HEK293 (cell line): ENCODE results near the gene MMP11.

Source experiments
- CTCF ChIA-PET: fragments of 350-600 bp; formaldehyde crosslinking; extraction: SDS; loops from one replicate; lab custom pipeline; 2021; ENCODE audit warnings: antibody characterized with exemption; lab: Yijun Ruan, JAX
- POLR2A ChIA-PET: fragments of 300-600 bp; formaldehyde crosslinking; extraction: SDS; loops from one replicate; lab custom pipeline; 2020; ENCODE audit warnings: antibody characterized with exemption, inconsistent platforms; lab: Yijun Ruan, JAX
- H3K27ac ChIP-seq: fragments of 200-500 bp; sonication (Bioruptor generic); 2 replicates; pipeline ENCODE4 v1.5.1; 2014; ENCODE audit warnings: low read depth, low read length, control low read depth, inconsistent platforms; ENCODE audit errors: extremely low read depth
- H3K36me3 ChIP-seq, 2 experiments: fragments of 200-500 bp in 1 of 2; sonication (Bioruptor generic) in 1 of 2; 1 replicate in 1 of 2; 2 replicates in 1 of 2; pipeline ENCODE4 v1.5.1; 2014 to 2017; ENCODE audit warnings: inconsistent platforms in 2 of 2, low read length in 2 of 2; ENCODE audit not compliant: control insufficient read depth in 2 of 2, insufficient read depth in 1 of 2
- H3K4me1 ChIP-seq: fragments of 200-500 bp; sonication (Bioruptor generic); 2 replicates; pipeline ENCODE4 v1.5.1; 2014; ENCODE audit warnings: mild to moderate bottlenecking, low read length, inconsistent platforms; ENCODE audit not compliant: control insufficient read depth, insufficient read depth
- H3K4me3 ChIP-seq: 2 replicates; pipeline ENCODE4 v1.5.1; 2011; ENCODE audit warnings: low read depth, mild to moderate bottlenecking, control low read depth, low read length, moderate library complexity
- H3K9me3 ChIP-seq: fragments of 200-500 bp; sonication (Bioruptor generic); 2 replicates; pipeline ENCODE4 v1.5.1; 2014; ENCODE audit warnings: low read depth, low read length, inconsistent platforms; ENCODE audit not compliant: control insufficient read depth, insufficient read depth
- FEZF1 ChIP-seq: fragments of 450-650 bp; formaldehyde crosslinking; IDR thresholded peaks from 2 replicates; pipeline ENCODE4 v1.5.1; 2016; ENCODE audit warnings: missing biosample characterization, missing genetic modification characterization
- GLIS1 ChIP-seq: fragments of 450-650 bp; formaldehyde crosslinking; IDR thresholded peaks from 2 replicates; pipeline ENCODE4 v1.5.1; 2016; ENCODE audit warnings: missing biosample characterization, missing genetic modification characterization
- KLF1 ChIP-seq: fragments of 450-650 bp; formaldehyde crosslinking; IDR thresholded peaks from 2 replicates; pipeline ENCODE4 v1.5.1; 2016; ENCODE audit warnings: missing biosample characterization, missing genetic modification characterization
- SCRT2 ChIP-seq: fragments of 450-650 bp; formaldehyde crosslinking; IDR thresholded peaks from 2 replicates; pipeline ENCODE4 v1.5.1; 2016; ENCODE audit warnings: missing biosample characterization, missing genetic modification characterization
- SP2 ChIP-seq: fragments of 450-650 bp; formaldehyde crosslinking; IDR thresholded peaks from 2 replicates; pipeline ENCODE4 v1.5.1; 2016; ENCODE audit warnings: missing biosample characterization, missing genetic modification characterization
- SP7 ChIP-seq: fragments of 450-650 bp; formaldehyde crosslinking; IDR thresholded peaks from 2 replicates; pipeline ENCODE4 v1.5.1; 2016; ENCODE audit warnings: missing biosample characterization, missing genetic modification characterization
- ZBTB17 ChIP-seq: fragments of 450-650 bp; formaldehyde crosslinking; IDR thresholded peaks from 2 replicates; pipeline ENCODE4 v1.5.1; 2016; ENCODE audit warnings: missing biosample characterization, missing genetic modification characterization
- ZBTB20 ChIP-seq: fragments of 450-650 bp; formaldehyde crosslinking; IDR thresholded peaks from 2 replicates; pipeline ENCODE4 v1.5.1; 2016; ENCODE audit warnings: missing biosample characterization, missing genetic modification characterization
- ZBTB48 ChIP-seq: fragments of 450-650 bp; formaldehyde crosslinking; IDR thresholded peaks from 2 replicates; pipeline ENCODE4 v1.5.1; 2016; ENCODE audit warnings: missing biosample characterization, missing genetic modification characterization
- ZFHX2 ChIP-seq: fragments of 450-650 bp; formaldehyde crosslinking; conservative IDR thresholded peaks from 2 replicates; pipeline ENCODE4 v1.5.1; 2016; ENCODE audit warnings: missing biosample characterization, missing genetic modification characterization
- ZFP69B ChIP-seq: fragments of 450-650 bp; formaldehyde crosslinking; IDR thresholded peaks from 2 replicates; pipeline ENCODE4 v1.5.1; 2016; ENCODE audit warnings: missing biosample characterization, missing genetic modification characterization
- ZNF2 ChIP-seq: fragments of 450-650 bp; formaldehyde crosslinking; IDR thresholded peaks from 2 replicates; pipeline ENCODE4 v1.5.1; 2016; ENCODE audit warnings: missing biosample characterization, missing genetic modification characterization
- ZNF214 ChIP-seq: fragments of 450-650 bp; formaldehyde crosslinking; IDR thresholded peaks from 2 replicates; pipeline ENCODE4 v1.5.1; 2017; ENCODE audit warnings: missing biosample characterization, mild to moderate bottlenecking, missing genetic modification characterization, borderline replicate concordance
- ZNF292 ChIP-seq: fragments of 450-650 bp; formaldehyde crosslinking; IDR thresholded peaks from 2 replicates; pipeline ENCODE4 v1.5.1; 2016; ENCODE audit warnings: low read depth, missing biosample characterization, missing genetic modification characterization, borderline replicate concordance
- ZNF335 ChIP-seq: fragments of 450-650 bp; formaldehyde crosslinking; conservative IDR thresholded peaks from 2 replicates; pipeline ENCODE4 v1.5.1; 2016; ENCODE audit warnings: missing biosample characterization, missing genetic modification characterization
- ZNF585B ChIP-seq: fragments of 450-650 bp; formaldehyde crosslinking; IDR thresholded peaks from 2 replicates; pipeline ENCODE4 v1.5.1; 2016; ENCODE audit warnings: missing biosample characterization, missing genetic modification characterization
- TF ChIP-seq, protein P1 (sequence below): fragments of 450-650 bp; formaldehyde crosslinking; IDR thresholded peaks from 2 replicates; pipeline ENCODE4 v1.5.1; 2017; ENCODE audit warnings: missing biosample characterization, missing genetic modification characterization
- TF ChIP-seq, protein P2 (sequence below): fragments of 450-650 bp; formaldehyde crosslinking; IDR thresholded peaks from 2 replicates; pipeline ENCODE4 v1.5.1; 2016; ENCODE audit warnings: missing biosample characterization, missing genetic modification characterization
- TF ChIP-seq, protein P3 (sequence below): fragments of 450-650 bp; formaldehyde crosslinking; IDR thresholded peaks from 2 replicates; pipeline ENCODE4 v1.5.1; 2016; ENCODE audit warnings: missing biosample characterization, missing genetic modification characterization
- TF ChIP-seq, protein P4 (sequence below): fragments of 450-650 bp; formaldehyde crosslinking; IDR thresholded peaks from 2 replicates; pipeline ENCODE4 v1.5.1; 2017; ENCODE audit warnings: missing biosample characterization, missing genetic modification characterization
- TF ChIP-seq, protein P5 (sequence below): fragments of 450-650 bp; formaldehyde crosslinking; IDR thresholded peaks from 2 replicates; pipeline ENCODE4 v1.5.1; 2016; ENCODE audit warnings: missing biosample characterization, missing genetic modification characterization
- TF ChIP-seq, protein P6 (sequence below): fragments of 450-650 bp; formaldehyde crosslinking; IDR thresholded peaks from 2 replicates; pipeline ENCODE4 v1.5.1; 2017; ENCODE audit warnings: missing biosample characterization, missing genetic modification characterization

The MMP11 gene

DNA sequence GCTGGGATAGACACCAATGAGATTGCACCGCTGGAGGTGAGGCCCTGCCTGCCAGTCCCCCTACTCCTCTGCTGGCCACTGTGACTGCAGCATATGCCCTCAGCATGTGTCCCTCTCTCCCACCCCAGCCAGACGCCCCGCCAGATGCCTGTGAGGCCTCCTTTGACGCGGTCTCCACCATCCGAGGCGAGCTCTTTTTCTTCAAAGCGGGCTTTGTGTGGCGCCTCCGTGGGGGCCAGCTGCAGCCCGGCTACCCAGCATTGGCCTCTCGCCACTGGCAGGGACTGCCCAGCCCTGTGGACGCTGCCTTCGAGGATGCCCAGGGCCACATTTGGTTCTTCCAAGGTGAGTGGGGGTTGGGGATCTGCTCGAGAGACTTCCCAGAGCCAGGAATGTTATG is 8.4 kb downstream of the MMP11 start (continued):
- TF ChIP-seq ZNF2 (tag by site-specific recombination) (no peak), SCRT2 (tag by site-specific recombination) (no peak)
- TF ChIP-seq, protein P1, sequence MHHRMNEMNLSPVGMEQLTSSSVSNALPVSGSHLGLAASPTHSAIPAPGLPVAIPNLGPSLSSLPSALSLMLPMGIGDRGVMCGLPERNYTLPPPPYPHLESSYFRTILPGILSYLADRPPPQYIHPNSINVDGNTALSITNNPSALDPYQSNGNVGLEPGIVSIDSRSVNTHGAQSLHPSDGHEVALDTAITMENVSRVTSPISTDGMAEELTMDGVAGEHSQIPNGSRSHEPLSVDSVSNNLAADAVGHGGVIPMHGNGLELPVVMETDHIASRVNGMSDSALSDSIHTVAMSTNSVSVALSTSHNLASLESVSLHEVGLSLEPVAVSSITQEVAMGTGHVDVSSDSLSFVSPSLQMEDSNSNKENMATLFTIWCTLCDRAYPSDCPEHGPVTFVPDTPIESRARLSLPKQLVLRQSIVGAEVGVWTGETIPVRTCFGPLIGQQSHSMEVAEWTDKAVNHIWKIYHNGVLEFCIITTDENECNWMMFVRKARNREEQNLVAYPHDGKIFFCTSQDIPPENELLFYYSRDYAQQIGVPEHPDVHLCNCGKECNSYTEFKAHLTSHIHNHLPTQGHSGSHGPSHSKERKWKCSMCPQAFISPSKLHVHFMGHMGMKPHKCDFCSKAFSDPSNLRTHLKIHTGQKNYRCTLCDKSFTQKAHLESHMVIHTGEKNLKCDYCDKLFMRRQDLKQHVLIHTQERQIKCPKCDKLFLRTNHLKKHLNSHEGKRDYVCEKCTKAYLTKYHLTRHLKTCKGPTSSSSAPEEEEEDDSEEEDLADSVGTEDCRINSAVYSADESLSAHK (tag by site-specific recombination) = no peak
- TF ChIP-seq, all 188 proteins: peak for 0

DNA sequence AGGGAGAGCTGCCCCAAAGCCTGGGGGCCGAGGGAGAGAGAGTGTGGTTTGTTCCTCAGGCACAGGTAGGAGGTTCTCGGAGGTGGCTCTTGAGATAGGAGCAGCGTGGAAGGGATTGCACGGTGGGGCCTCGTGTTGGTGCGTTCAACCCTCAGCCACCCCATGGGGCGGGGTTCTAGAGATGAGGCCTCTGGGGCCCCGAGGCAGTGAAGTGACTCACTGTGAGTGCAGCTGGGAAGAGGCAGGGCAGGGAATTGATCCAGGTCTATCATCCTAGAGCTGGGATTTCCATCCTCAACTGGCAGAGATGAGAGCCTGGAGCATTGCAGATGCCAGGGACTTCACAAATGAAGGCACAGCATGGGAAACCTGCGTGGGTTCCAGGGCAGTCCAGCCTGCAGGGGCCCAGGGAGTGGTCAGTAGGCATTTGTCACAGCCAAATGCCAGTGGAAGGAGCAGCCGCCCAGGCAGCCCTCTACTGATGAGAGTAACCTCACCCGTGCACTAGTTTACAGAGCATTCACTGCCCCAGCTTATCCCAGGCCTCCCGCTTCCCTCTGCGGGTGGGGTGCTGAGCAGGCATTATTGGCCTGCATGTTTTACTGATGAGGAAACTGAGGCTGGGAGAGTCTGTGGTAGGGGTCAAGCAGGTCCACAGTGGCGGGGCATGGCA is 9.0 kb downstream of the MMP11 start:
- H3K27ac ChIP-seq = no peak overlapping the region
- no peaks in the 10 kb centered on the region for H3K36me3 ChIP-seq
- H3K4me3 ChIP-seq = no peak overlapping the region
- ChIA-PET CTCF (interaction anchor here (1.6 kb wide), 1 partner anchor 8 kb away, joined by 4 read pairs; no protein-coding TSS in a partner anchor), POLR2A (interaction anchor here (0.7 kb wide), 1 partner anchor 113 kb away, joined by 3 read pairs; the partner anchor contains the start of gene MIF)
- H3K9me3 ChIP-seq = no peaks in the 10 kb centered on the region
- no peaks in the 10 kb centered on the region; the same call in 1 of the 2 replicates for H3K4me1 ChIP-seq
- no peak for TF ChIP-seq ZNF292 (tag by site-specific recombination)
- TF ChIP-seq ZBTB17 = peak; percentile 58
- TF ChIP-seq GLIS1 (tag by site-specific recombination) = 0 out of 2 replicates have a peak, but pooled peaks have one; percentile 14
- 0 out of 2 replicates have a peak, but pooled peaks have one; percentile 23 for TF ChIP-seq ZFP69B
- TF ChIP-seq, protein P2, sequence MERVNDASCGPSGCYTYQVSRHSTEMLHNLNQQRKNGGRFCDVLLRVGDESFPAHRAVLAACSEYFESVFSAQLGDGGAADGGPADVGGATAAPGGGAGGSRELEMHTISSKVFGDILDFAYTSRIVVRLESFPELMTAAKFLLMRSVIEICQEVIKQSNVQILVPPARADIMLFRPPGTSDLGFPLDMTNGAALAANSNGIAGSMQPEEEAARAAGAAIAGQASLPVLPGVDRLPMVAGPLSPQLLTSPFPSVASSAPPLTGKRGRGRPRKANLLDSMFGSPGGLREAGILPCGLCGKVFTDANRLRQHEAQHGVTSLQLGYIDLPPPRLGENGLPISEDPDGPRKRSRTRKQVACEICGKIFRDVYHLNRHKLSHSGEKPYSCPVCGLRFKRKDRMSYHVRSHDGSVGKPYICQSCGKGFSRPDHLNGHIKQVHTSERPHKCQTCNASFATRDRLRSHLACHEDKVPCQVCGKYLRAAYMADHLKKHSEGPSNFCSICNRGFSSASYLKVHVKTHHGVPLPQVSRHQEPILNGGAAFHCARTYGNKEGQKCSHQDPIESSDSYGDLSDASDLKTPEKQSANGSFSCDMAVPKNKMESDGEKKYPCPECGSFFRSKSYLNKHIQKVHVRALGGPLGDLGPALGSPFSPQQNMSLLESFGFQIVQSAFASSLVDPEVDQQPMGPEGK (tag by site-specific recombination) = 0 out of 2 replicates have a peak, but pooled peaks have one; percentile 7
- TF ChIP-seq, protein P3, sequence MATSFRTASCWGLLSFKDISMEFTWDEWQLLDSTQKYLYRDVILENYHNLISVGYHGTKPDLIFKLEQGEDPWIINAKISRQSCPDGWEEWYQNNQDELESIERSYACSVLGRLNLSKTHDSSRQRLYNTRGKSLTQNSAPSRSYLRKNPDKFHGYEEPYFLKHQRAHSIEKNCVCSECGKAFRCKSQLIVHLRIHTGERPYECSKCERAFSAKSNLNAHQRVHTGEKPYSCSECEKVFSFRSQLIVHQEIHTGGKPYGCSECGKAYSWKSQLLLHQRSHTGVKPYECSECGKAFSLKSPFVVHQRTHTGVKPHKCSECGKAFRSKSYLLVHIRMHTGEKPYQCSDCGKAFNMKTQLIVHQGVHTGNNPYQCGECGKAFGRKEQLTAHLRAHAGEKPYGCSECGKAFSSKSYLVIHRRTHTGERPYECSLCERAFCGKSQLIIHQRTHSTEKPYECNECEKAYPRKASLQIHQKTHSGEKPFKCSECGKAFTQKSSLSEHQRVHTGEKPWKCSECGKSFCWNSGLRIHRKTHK (tag by site-specific recombination) = no peak
- TF ChIP-seq, protein P4, sequence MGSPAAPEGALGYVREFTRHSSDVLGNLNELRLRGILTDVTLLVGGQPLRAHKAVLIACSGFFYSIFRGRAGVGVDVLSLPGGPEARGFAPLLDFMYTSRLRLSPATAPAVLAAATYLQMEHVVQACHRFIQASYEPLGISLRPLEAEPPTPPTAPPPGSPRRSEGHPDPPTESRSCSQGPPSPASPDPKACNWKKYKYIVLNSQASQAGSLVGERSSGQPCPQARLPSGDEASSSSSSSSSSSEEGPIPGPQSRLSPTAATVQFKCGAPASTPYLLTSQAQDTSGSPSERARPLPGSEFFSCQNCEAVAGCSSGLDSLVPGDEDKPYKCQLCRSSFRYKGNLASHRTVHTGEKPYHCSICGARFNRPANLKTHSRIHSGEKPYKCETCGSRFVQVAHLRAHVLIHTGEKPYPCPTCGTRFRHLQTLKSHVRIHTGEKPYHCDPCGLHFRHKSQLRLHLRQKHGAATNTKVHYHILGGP (tag by site-specific recombination) = no peak
- TF ChIP-seq, protein P5, sequence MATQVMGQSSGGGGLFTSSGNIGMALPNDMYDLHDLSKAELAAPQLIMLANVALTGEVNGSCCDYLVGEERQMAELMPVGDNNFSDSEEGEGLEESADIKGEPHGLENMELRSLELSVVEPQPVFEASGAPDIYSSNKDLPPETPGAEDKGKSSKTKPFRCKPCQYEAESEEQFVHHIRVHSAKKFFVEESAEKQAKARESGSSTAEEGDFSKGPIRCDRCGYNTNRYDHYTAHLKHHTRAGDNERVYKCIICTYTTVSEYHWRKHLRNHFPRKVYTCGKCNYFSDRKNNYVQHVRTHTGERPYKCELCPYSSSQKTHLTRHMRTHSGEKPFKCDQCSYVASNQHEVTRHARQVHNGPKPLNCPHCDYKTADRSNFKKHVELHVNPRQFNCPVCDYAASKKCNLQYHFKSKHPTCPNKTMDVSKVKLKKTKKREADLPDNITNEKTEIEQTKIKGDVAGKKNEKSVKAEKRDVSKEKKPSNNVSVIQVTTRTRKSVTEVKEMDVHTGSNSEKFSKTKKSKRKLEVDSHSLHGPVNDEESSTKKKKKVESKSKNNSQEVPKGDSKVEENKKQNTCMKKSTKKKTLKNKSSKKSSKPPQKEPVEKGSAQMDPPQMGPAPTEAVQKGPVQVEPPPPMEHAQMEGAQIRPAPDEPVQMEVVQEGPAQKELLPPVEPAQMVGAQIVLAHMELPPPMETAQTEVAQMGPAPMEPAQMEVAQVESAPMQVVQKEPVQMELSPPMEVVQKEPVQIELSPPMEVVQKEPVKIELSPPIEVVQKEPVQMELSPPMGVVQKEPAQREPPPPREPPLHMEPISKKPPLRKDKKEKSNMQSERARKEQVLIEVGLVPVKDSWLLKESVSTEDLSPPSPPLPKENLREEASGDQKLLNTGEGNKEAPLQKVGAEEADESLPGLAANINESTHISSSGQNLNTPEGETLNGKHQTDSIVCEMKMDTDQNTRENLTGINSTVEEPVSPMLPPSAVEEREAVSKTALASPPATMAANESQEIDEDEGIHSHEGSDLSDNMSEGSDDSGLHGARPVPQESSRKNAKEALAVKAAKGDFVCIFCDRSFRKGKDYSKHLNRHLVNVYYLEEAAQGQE (tag by site-specific recombination) = no peak
- TF ChIP-seq KLF1 (tag by site-specific recombination) = peak; percentile 64
- TF ChIP-seq ZNF585B = peak; percentile 24
- TF ChIP-seq SP2 (tag by site-specific recombination) = peak; percentile 17; the same call in 1 of the 2 replicates
- 0 out of 2 replicates have a peak, but pooled peaks have one; percentile 9 for TF ChIP-seq ZFHX2 (tag by site-specific recombination)
- peak; percentile 43; the same call in 1 of the 2 replicates for TF ChIP-seq ZBTB20
- TF ChIP-seq ZNF214 (tag by site-specific recombination) = no peak
- 0 out of 2 replicates have a peak, but pooled peaks have one; percentile 22 for TF ChIP-seq FEZF1 (tag by site-specific recombination)
- peak; percentile 48; the same call in 1 of the 2 replicates for TF ChIP-seq ZBTB48 (tag by site-specific recombination)
- 0 out of 2 replicates have a peak, but pooled peaks have one; percentile 23 for TF ChIP-seq SP7 (tag by site-specific recombination)
- TF ChIP-seq ZNF335 (tag by site-specific recombination) = peak; percentile 42
- TF ChIP-seq, protein P6, sequence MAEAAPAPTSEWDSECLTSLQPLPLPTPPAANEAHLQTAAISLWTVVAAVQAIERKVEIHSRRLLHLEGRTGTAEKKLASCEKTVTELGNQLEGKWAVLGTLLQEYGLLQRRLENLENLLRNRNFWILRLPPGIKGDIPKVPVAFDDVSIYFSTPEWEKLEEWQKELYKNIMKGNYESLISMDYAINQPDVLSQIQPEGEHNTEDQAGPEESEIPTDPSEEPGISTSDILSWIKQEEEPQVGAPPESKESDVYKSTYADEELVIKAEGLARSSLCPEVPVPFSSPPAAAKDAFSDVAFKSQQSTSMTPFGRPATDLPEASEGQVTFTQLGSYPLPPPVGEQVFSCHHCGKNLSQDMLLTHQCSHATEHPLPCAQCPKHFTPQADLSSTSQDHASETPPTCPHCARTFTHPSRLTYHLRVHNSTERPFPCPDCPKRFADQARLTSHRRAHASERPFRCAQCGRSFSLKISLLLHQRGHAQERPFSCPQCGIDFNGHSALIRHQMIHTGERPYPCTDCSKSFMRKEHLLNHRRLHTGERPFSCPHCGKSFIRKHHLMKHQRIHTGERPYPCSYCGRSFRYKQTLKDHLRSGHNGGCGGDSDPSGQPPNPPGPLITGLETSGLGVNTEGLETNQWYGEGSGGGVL (tag by site-specific recombination) = peak; percentile 71
